Measurements from ENCODE around the gene F2R.

F2R gene

GRCh38 chr5:76694317-76694716, 21.6 kb upstream of the F2R start:
- DNase-seq (no peak), ATAC-seq (replicated peaks) (no peak)
- H3K9me3 Mint-ChIP-seq = no peaks in the 10 kb centered on the region
- no peak overlapping the region for H3K27ac Mint-ChIP-seq
- peaks cover 0 to 3% of the 10 kb centered on the region in 2 donors for H3K4me1 Mint-ChIP-seq (ENCODE audit: low read depth in 2 of 2)
- H3K4me3 Mint-ChIP-seq = no peak overlapping the region
- H3K27me3 Mint-ChIP-seq = no peaks in the 10 kb centered on the region
- H3K36me3 Mint-ChIP-seq (ENCODE audit: insufficient read depth) = peaks cover 53% of the 10 kb centered on the region

GRCh38 chr5:76695346-76695745, 20.6 kb upstream of the F2R start:
- ATAC-seq (replicated peaks) = no peak
- Mint-ChIP-seq H3K27ac (peak overlapping the region in 1 of 2 donors; percentile 46), H3K36me3 (ENCODE audit: insufficient read depth) (peaks cover 61% of the 10 kb centered on the region), H3K27me3 (no peaks in the 10 kb centered on the region), H3K4me3 (no peak overlapping the region), H3K4me1 (ENCODE audit: low read depth in 2 of 2) (no peaks in the 10 kb centered on the region), H3K9me3 (no peaks in the 10 kb centered on the region)
- DNase-seq = no peak

GRCh38 chr5:76696251-76696650, 19.7 kb upstream of the F2R start:
- Mint-ChIP-seq H3K9me3 (no peaks in the 10 kb centered on the region), H3K27ac (peak overlapping the region in 1 of 2 donors; percentile 27), H3K27me3 (no peaks in the 10 kb centered on the region), H3K36me3 (ENCODE audit: insufficient read depth) (peaks cover 70% of the 10 kb centered on the region), H3K4me3 (no peak overlapping the region), H3K4me1 (ENCODE audit: low read depth in 2 of 2) (no peaks in the 10 kb centered on the region)
- DNase-seq (no peak), ATAC-seq (replicated peaks) (no peak)

- DNase-seq (no peak), ATAC-seq (replicated peaks) (no peak)
- Mint-ChIP-seq H3K9me3 (no peaks in the 10 kb centered on the region), H3K36me3 (ENCODE audit: insufficient read depth) (peaks cover 83% of the 10 kb centered on the region), H3K27me3 (no peaks in the 10 kb centered on the region), H3K27ac (no peak overlapping the region), H3K4me3 (no peak overlapping the region), H3K4me1 (ENCODE audit: low read depth in 2 of 2) (no peaks in the 10 kb centered on the region)
These were observed 18.3 kb upstream of the F2R start for GRCh38 chr5:76697670-76698069.

GRCh38 chr5:76700571-76700970, 15.4 kb upstream of the F2R start:
- no peaks in the 10 kb centered on the region for H3K9me3 Mint-ChIP-seq
- no peak overlapping the region for H3K4me3 Mint-ChIP-seq
- H3K27me3 Mint-ChIP-seq = no peaks in the 10 kb centered on the region
- H3K4me1 Mint-ChIP-seq (ENCODE audit: low read depth in 2 of 2) = no peaks in the 10 kb centered on the region
- DNase-seq = no peak
- H3K27ac Mint-ChIP-seq = peak overlapping the region; percentile 26 to 74
- ATAC-seq (replicated peaks) = no peak
- H3K36me3 Mint-ChIP-seq (ENCODE audit: insufficient read depth) = peaks cover 71% of the 10 kb centered on the region

GRCh38 chr5:76701298-76701697, 14.6 kb upstream of the F2R start:
- Mint-ChIP-seq H3K4me3 (no peak overlapping the region), H3K36me3 (ENCODE audit: insufficient read depth) (peaks cover 66% of the 10 kb centered on the region), H3K27ac (peak overlapping the region in 1 of 2 donors; percentile 74), H3K27me3 (no peaks in the 10 kb centered on the region), H3K9me3 (no peaks in the 10 kb centered on the region), H3K4me1 (ENCODE audit: low read depth in 2 of 2) (no peaks in the 10 kb centered on the region)
- no peak for ATAC-seq (replicated peaks)
- no peak for DNase-seq

GRCh38 chr5:76703707-76704106, 12.2 kb upstream of the F2R start:
- no peaks in the 10 kb centered on the region for H3K27me3 Mint-ChIP-seq
- no peak for ATAC-seq (replicated peaks)

GRCh38 chr5:76704131-76704663, 11.7 kb upstream of the F2R start:
- Mint-ChIP-seq H3K4me1 (ENCODE audit: low read depth in 2 of 2) (no peaks in the 10 kb centered on the region), H3K27ac (no peak overlapping the region), H3K36me3 (ENCODE audit: insufficient read depth) (peaks cover 62% of the 10 kb centered on the region), H3K27me3 (no peaks in the 10 kb centered on the region), H3K9me3 (no peaks in the 10 kb centered on the region), H3K4me3 (no peak overlapping the region)
- no peak for ATAC-seq (replicated peaks)
- no peak for DNase-seq

More at GRCh38 chr5:76703707-76704106, 12.2 kb upstream of the F2R start:
- Mint-ChIP-seq H3K4me3 (no peak overlapping the region), H3K4me1 (ENCODE audit: low read depth in 2 of 2) (no peaks in the 10 kb centered on the region), H3K9me3 (no peaks in the 10 kb centered on the region), H3K27ac (no peak overlapping the region), H3K36me3 (ENCODE audit: insufficient read depth) (peaks cover 62% of the 10 kb centered on the region)
- no peak for DNase-seq

- Mint-ChIP-seq H3K4me1 (ENCODE audit: low read depth in 2 of 2) (peaks cover 0 to 2% of the 10 kb centered on the region in 2 donors), H3K27me3 (no peaks in the 10 kb centered on the region), H3K27ac (no peak overlapping the region), H3K9me3 (no peaks in the 10 kb centered on the region), H3K36me3 (ENCODE audit: insufficient read depth) (peaks cover 54% of the 10 kb centered on the region), H3K4me3 (no peak overlapping the region)
- DNase-seq (no peak), ATAC-seq (replicated peaks) (no peak)
These were observed 10.4 kb upstream of the F2R start for GRCh38 chr5:76705574-76705973.

GRCh38 chr5:76709762-76710161, 6.2 kb upstream of the F2R start:
- H3K27ac Mint-ChIP-seq = no peak overlapping the region
- H3K4me3 Mint-ChIP-seq = no peak overlapping the region
- no peak for ATAC-seq (replicated peaks)
- H3K36me3 Mint-ChIP-seq (ENCODE audit: insufficient read depth) = peaks cover 24% of the 10 kb centered on the region
- no peaks in the 10 kb centered on the region for H3K27me3 Mint-ChIP-seq
- no peaks in the 10 kb centered on the region for H3K9me3 Mint-ChIP-seq
- H3K4me1 Mint-ChIP-seq (ENCODE audit: low read depth in 2 of 2) = peaks cover 12 to 20% of the 10 kb centered on the region in 2 donors
- no peak for DNase-seq

- DNase-seq = no peak
- H3K4me1 Mint-ChIP-seq (ENCODE audit: low read depth in 2 of 2) = peaks cover 18 to 20% of the 10 kb centered on the region in 2 donors
- no peaks in the 10 kb centered on the region for H3K9me3 Mint-ChIP-seq
- ATAC-seq (replicated peaks) = no peak
- peak overlapping the region in 1 of 2 donors; percentile 81 for H3K27ac Mint-ChIP-seq
- no peak overlapping the region for H3K4me3 Mint-ChIP-seq
- H3K27me3 Mint-ChIP-seq = no peaks in the 10 kb centered on the region
- peaks cover 24% of the 10 kb centered on the region for H3K36me3 Mint-ChIP-seq (ENCODE audit: insufficient read depth)
These were observed 4.9 kb upstream of the F2R start for GRCh38 chr5:76710991-76711390.

GRCh38 chr5:76714751-76715485, 1.0 kb upstream of the F2R start:
- DNase-seq = peak in 1 of 3 experiments; percentile 5
- Mint-ChIP-seq H3K4me1 (ENCODE audit: low read depth in 2 of 2) (peaks cover 41 to 51% of the 10 kb centered on the region in 2 donors), H3K27ac (peak overlapping the region; percentile 95 to 96), H3K27me3 (no peaks in the 10 kb centered on the region), H3K4me3 (peak overlapping the region; percentile 94 to 98), H3K9me3 (no peaks in the 10 kb centered on the region), H3K36me3 (ENCODE audit: insufficient read depth) (peaks cover 10% of the 10 kb centered on the region)
- ATAC-seq (replicated peaks) = peak; percentile 14

- Mint-ChIP-seq H3K4me3 (peak overlapping the region; percentile 94 to 98), H3K9me3 (no peaks in the 10 kb centered on the region), H3K27ac (peak overlapping the region; percentile 95 to 96), H3K4me1 (ENCODE audit: low read depth in 2 of 2) (peaks cover 41 to 51% of the 10 kb centered on the region in 2 donors), H3K36me3 (ENCODE audit: insufficient read depth) (peaks cover 10% of the 10 kb centered on the region), H3K27me3 (no peaks in the 10 kb centered on the region)
- peak; percentile 18 for ATAC-seq (replicated peaks)
- peak in 1 of 3 experiments; percentile 28 for DNase-seq
These were observed 515 bp upstream of the F2R start for GRCh38 chr5:76715486-76715735.

- H3K4me3 Mint-ChIP-seq = peak overlapping the region; percentile 94 to 98
- no peaks in the 10 kb centered on the region for H3K27me3 Mint-ChIP-seq
- H3K36me3 Mint-ChIP-seq (ENCODE audit: insufficient read depth) = peaks cover 10% of the 10 kb centered on the region
- H3K27ac Mint-ChIP-seq = peak overlapping the region; percentile 95 to 96
- no peaks in the 10 kb centered on the region for H3K9me3 Mint-ChIP-seq
- ATAC-seq (replicated peaks) (peak; percentile 13), DNase-seq (peak in 1 of 3 experiments; percentile 6)
- H3K4me1 Mint-ChIP-seq (ENCODE audit: low read depth in 2 of 2) = peaks cover 46 to 52% of the 10 kb centered on the region in 2 donors
These were observed 681 bp downstream of the F2R start for GRCh38 chr5:76716456-76717157.

Measured in effector memory CD8-positive, alpha-beta T cell (primary cell).